GM10248 (cell line): ENCODE results near the gene SCYGR5.
A peak's percentile ranks its signal among the peaks of the same experiment; 100 is the strongest.

ENCODE experiments used
- CTCF ChIA-PET: fragments of 300-600 bp; sonication (Branson Sonifier 250); formaldehyde crosslinking; extraction: SDS; loops from one replicate; lab custom pipeline; 2021; ENCODE audit warnings: antibody characterized with exemption; lab: Yijun Ruan, JAX
- POLR2A ChIA-PET: fragments of 350-650 bp; sonication (Branson Sonifier 250); formaldehyde crosslinking; extraction: SDS; loops from one replicate; lab custom pipeline; 2020; ENCODE audit warnings: antibody characterized with exemption; lab: Yijun Ruan, JAX
- DNase-seq: peaks from one replicate; pipeline ENCODE4 v3.0.0; 2012; ENCODE audit errors: extremely low spot score
- TF ChIP-seq, protein P1 (sequence below): IDR thresholded peaks from 2 replicates; pipeline ENCODE4 v1.5.1; 2012; ENCODE audit warnings: mild to moderate bottlenecking, low read depth; ENCODE audit errors: extremely low read depth, missing control alignments, control extremely low read depth

Gene SCYGR5

DNA sequence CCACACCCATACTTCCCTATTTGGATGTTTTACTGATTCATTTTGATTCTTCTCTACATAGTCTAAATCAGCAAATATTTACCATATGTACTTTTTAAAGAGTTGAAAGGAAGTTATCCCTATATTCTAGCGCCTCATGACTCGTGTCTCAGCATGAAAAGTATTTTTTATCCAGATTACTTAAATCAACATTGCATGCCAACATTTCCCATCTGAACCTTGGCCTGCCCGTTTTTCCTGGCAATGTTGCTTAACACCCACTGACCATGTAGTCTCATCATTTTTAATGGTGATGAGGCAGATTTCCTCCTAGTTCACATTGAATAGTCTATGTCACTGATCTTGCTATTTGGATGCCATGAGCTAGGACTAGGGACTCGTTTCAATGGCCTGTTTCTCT lies 13.2 kb upstream of the SCYGR5 start:
- TF ChIP-seq, protein P1, sequence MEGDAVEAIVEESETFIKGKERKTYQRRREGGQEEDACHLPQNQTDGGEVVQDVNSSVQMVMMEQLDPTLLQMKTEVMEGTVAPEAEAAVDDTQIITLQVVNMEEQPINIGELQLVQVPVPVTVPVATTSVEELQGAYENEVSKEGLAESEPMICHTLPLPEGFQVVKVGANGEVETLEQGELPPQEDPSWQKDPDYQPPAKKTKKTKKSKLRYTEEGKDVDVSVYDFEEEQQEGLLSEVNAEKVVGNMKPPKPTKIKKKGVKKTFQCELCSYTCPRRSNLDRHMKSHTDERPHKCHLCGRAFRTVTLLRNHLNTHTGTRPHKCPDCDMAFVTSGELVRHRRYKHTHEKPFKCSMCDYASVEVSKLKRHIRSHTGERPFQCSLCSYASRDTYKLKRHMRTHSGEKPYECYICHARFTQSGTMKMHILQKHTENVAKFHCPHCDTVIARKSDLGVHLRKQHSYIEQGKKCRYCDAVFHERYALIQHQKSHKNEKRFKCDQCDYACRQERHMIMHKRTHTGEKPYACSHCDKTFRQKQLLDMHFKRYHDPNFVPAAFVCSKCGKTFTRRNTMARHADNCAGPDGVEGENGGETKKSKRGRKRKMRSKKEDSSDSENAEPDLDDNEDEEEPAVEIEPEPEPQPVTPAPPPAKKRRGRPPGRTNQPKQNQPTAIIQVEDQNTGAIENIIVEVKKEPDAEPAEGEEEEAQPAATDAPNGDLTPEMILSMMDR = no peak
- DNase-seq = no peak
- CTCF ChIA-PET = interaction anchor here (1.2 to 1.4 kb wide), 2 partner anchors 9 to 10 kb away, joined by 4 to 5 read pairs; no protein-coding TSS in a partner anchor
- POLR2A ChIA-PET = no interaction called here

DNA sequence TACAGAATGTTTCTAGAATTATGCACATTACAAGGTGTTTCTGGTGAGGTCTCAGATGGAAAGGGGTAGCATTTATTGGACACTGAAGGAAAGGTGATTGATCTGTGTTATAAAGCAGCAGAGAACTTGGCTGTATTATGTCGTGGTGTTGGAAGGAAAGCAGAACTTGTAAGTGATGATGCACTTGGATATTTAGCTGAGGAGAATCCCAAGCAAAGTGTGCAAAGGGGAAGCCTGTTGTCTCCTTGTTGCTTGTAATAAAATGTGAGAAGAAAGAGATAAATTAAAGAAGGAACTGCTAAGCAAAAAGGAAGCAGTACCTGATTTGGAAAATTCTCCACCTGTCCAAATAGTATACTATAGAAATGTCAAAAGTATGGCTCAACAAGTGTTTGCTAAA lies 12.2 kb upstream of the SCYGR5 start:
- ChIA-PET POLR2A (no interaction called here), CTCF (no interaction called here)
- TF ChIP-seq, protein P1 = no peak
- no peak for DNase-seq

DNA sequence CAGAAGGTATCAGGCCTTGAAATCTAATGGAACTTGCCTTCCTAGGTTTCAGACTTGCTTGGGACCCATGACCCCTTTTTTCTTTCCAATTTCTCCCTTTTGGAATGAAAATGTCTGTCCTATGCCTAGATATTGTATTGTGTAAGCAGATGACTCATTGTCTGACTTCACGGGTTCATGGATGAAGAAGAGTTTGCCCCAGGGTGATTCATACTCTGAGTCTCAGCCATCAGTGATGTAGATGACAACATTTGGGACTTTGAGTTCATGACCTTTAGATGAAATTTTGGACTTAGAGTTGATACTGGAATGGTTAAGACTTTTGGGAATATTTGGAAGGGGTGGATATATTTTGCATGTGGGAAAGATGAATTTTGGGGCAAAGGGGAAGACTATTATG lies 11.2 kb upstream of the SCYGR5 start:
- ChIA-PET POLR2A (no interaction called here), CTCF (interaction anchor here (0.7 kb wide), 1 partner anchor 235 kb away, joined by 3 read pairs; no protein-coding TSS in a partner anchor)
- DNase-seq = peak; percentile 18

DNA sequence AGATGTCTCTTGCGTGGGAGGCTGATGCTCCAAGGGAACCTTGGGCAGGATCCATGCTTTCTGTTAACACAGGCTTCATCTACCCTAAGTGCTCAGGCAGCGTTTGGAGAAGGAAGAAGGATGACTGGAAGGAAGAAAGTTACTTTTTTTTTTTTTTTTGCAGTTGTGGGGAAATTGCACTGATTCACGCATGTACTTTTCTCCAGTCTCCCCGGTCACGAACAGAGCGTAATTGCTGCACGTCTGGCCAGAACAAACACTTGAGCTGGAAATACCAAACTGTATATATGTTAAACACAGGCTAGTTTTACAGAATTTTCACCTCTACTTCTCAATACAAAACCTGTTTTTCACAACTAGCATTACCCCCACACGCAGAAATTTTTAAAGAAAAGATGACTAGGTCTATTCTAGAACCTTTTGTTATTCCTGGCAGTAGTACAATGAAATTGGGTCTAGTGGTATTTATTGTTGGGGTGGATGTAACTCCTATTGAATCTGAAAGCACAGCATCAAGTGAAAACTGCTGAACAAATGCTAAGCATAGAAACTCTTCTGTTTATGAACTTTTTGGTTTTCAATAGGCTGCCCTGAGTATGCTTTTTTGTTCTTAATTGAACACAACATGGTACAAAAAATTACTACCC lies 9.3 kb upstream of the SCYGR5 start:
- no peak for DNase-seq
- CTCF ChIA-PET = interaction anchor here (0.8 to 4.5 kb wide), 24 partner anchors 8 to 251 kb away, joined by 3 to 63 read pairs (median 8); partner anchors contain the start of gene DAW1
- POLR2A ChIA-PET = no interaction called here
- TF ChIP-seq, protein P1 = no peak

More for the DNA sequence above, 11.2 kb upstream of the SCYGR5 start:
- TF ChIP-seq, protein P1 = no peak

DNA sequence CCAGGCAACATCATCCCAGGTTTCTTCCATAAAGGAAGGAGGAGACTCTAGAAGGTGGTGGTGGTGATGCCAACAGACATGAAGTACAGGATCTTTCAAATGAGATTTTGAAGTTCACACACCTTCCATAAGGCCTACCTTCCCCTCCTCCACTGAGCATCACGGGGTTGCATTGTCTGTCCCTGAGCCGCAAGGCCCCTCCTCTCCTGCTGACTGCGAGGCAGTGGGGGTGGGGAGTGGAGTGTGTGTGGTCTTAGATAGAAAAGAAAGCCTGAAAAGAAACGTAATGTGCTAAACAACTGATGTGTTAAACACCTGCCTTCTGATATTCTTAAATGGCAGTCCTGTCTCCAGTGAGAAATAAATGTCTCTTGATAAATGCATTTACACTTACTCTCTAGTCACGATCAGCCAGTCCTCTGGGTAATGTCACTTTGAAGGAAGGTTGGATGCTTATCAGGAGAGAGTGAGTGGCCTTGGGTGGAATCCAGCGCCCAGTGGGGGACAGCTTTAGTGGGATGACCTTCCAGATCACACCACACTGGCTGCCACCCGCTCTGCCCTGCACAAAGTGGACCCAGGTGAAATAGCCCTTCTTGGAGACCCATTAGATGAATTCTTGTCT lies 5.5 kb upstream of the SCYGR5 start:
- no peak for DNase-seq
- TF ChIP-seq, protein P1 = no peak
- ChIA-PET CTCF (no interaction called here), POLR2A (no interaction called here)

DNA sequence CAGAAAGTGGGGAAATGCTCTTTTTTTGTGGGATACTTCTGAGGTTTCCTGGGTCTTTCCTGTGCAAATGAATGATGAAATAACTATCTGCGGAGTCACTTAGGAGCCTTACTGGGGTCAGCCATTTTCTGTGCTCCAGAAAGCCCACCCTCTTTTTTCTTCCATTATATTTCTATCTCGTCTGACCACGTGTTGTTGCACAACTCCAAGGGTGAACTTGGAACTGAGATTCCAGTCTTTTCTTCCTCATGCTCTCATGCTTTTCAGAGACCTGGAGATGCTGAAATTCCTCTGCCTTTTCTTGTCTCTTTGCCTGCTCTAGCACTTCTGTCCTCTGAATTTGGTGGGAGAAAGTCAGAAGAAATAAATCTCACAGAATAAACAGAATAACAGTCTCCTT lies 4.8 kb upstream of the SCYGR5 start:
- TF ChIP-seq, protein P1 = no peak
- ChIA-PET POLR2A (no interaction called here), CTCF (interaction anchor here (1.9 kb wide), 1 partner anchor 105 kb away, joined by 7 read pairs; no protein-coding TSS in a partner anchor)
- no peak for DNase-seq
